Astrocyte of the spinal cord (primary cell): ENCODE measurements around the gene SETD3.

Source experiments
- DNase-seq: peaks from one replicate; pipeline ENCODE4 v3.0.0; 2011; ENCODE audit warnings: low read depth, low spot score
- H3K4me3 ChIP-seq: 2 replicates; pipeline ENCODE4 v1.5.1; 2011; ENCODE audit warnings: low read depth, mild to moderate bottlenecking, low read length, moderate library complexity
- in situ Hi-C: cut with HindIII; loops from 2 replicates; pipeline ENCODE4 v1.10.0; 2017; ENCODE audit warnings: low sequenced_read_pairs
- TF ChIP-seq, protein P1 (sequence below): IDR thresholded peaks from 2 replicates; pipeline ENCODE4 v1.5.1; 2012; ENCODE audit warnings: low read depth, mild to moderate bottlenecking, low read length, inconsistent platforms

SETD3 gene

DNA sequence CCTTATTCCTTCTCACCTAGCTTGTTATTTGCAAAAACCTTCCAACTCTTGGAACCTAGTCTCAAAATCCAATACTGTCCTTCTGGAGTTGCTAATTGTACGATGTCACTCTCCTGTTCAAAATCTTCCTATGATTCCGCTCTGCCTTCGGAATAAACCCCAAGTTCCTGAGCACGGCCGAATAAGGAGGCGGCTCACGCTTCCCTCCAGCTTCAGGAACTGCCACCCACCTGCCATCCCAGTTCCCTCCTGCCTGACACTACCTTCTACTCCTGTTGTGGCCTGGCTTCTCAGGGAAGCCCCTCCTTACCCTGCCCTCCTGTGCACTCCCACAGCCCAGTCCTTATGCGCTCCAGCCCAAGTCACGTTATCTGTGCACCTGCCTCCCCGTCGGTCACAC is 73.2 kb downstream of the SETD3 start:
- TF ChIP-seq, protein P1, sequence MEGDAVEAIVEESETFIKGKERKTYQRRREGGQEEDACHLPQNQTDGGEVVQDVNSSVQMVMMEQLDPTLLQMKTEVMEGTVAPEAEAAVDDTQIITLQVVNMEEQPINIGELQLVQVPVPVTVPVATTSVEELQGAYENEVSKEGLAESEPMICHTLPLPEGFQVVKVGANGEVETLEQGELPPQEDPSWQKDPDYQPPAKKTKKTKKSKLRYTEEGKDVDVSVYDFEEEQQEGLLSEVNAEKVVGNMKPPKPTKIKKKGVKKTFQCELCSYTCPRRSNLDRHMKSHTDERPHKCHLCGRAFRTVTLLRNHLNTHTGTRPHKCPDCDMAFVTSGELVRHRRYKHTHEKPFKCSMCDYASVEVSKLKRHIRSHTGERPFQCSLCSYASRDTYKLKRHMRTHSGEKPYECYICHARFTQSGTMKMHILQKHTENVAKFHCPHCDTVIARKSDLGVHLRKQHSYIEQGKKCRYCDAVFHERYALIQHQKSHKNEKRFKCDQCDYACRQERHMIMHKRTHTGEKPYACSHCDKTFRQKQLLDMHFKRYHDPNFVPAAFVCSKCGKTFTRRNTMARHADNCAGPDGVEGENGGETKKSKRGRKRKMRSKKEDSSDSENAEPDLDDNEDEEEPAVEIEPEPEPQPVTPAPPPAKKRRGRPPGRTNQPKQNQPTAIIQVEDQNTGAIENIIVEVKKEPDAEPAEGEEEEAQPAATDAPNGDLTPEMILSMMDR = no peak
- in situ Hi-C loops = no loop called here
- no peak overlapping the region for H3K4me3 ChIP-seq
- no peak for DNase-seq

DNA sequence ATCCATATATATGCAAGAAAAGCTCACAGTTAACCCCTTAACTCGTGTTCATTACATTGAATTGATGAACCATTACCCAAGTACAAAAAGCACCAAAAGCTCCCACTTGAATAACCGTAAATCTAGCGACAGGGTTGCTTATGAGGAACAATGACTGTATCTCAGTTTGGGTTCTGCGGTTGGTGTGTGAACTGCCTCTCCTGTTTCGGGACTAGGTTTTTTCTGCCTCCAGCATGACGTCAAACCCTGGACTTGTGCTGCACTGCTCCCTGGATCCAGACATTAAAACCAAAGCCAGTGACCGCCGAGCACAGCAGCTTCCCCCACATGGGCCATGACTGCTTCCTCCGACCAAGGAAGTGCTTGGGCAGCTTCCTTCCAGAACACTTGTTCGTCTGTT is 77.7 kb downstream of the SETD3 start:
- TF ChIP-seq, protein P1 = no peak
- no peak for DNase-seq
- H3K4me3 ChIP-seq = no peak overlapping the region
- in situ Hi-C loops = no loop called here

DNA sequence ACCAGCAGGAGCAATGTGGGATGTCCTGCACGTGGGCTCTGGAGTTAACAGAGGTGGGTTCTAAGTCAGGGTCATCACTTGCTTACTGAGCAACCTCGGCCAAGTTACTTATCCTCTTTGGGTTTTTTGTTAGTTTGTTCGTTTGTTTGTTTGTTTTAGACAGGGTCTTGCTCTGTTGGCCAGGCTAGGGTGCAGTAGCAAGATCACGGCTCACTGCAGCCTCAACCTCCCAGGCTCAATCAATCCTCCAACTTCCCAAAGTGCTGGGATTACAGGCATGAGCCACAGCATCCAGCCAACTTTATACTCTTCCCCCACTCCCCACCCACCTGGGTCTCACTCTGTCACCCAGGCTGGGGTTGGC is 78.4 kb downstream of the SETD3 start:
- in situ Hi-C loops = no loop called here
- H3K4me3 ChIP-seq = no peak overlapping the region
- TF ChIP-seq, protein P1 = no peak
- no peak for DNase-seq

DNA sequence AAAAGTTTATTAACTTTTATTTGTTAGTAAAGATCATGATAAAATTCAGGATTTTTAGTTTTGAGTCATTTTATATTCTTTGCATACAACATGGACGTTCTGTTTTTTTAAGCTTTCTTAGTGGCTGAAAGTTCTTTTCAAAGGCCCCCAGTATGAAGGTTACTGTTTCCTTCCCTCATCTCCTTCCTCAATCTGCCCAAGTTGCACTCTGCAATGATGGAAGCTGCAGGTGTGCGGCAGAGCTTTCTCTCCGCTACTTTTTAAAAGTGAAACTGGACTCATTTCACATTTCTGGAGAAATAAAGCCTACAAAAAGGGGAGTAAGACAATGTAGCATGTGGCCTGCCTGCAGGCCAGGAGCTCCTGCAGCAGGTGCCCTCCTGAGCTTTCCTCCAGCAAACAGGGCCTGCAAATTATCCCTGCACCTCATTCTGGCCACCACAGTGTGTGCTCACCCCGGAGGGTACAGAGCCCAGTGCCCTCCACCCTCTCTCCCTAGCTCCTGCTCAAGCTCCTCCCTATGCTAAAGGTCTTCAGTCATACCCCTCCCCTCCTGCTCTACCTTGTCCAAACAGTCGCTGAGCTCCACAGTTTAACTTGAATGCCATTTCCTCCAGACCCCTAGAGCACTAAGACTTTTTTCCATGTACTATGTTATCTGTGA is 78.9 kb downstream of the SETD3 start:
- TF ChIP-seq, protein P1 = no peak
- no peak overlapping the region for H3K4me3 ChIP-seq
- no peak for DNase-seq
- in situ Hi-C loops = no loop called here

DNA sequence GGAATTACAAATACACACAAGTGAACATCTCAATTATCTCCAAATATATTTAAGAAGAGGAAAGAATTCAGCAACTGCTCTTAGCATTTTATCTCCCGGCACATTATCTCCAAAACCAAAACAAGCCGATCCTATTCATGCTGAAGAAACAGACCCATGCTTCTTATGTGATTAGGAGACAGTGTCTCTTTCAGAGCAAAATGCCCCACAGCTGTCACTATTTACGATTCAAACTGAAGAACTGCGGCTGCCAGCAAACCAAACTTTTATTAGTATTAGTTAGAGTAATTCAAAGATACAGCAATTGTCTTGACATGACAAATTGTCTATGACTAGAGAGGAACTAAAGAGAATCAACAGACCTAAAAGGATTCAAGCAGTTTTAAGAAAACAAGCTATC is 79.4 kb downstream of the SETD3 start:
- H3K4me3 ChIP-seq = no peak overlapping the region
- no peak for DNase-seq
- in situ Hi-C loops = no loop called here
- TF ChIP-seq, protein P1 = no peak

DNA sequence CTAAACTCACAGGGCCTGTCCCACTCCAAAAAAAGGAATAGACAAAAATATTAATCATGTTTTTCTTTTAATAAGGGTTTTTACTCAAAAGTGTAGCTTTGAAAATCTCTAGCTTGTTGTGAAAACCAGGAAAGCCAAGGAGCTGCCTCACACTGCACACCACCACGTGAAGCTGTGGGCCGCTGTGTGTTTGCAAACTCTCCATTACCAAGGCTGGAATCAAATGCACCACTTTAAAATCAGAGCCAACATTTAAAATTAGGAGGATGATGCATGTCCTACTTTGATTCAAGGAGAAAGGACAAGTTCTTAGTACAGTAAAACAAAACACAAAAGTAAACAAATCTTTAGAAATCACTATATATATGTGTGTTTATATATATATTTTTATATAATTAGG is 83.0 kb downstream of the SETD3 start:
- in situ Hi-C loops = no loop called here
- TF ChIP-seq, protein P1 = no peak
- no peak for DNase-seq
- H3K4me3 ChIP-seq = no peak overlapping the region
